ENCODE results near the gene ZSCAN22. TPM values are rescaled to one million over a fixed set of nuclear protein-coding genes. Genes with fewer than 3 reads are reported as not detected.

The ZSCAN22 gene
- total RNA-seq, 1 experiment from 2014 or later = 3.2 TPM

- no peaks in the 10 kb centered on the region for H3K4me1 ChIP-seq (ENCODE audit: insufficient read depth, low read length, poor library complexity, severe bottlenecking)
- H3K27me3 ChIP-seq (replicated peaks; ENCODE audit: insufficient read depth, low read depth, low read length, poor library complexity) = no peaks in the 10 kb centered on the region
- ChIA-PET POLR2A (ENCODE audit: low non-redundant PET) (interaction anchor here (0.6 kb wide), 1 partner anchor 21 kb away, joined by 8 read pairs; no protein-coding TSS in a partner anchor), CTCF (no interaction called here)
- H3K9me3 ChIP-seq (ENCODE audit: low read depth, low read length, poor library complexity, severe bottlenecking) = no peaks in the 10 kb centered on the region
- no peak for DNase-seq (ENCODE audit: low spot score)
- no TSS peak for BruUV-seq (replicated peaks)
- H3K4me3 ChIP-seq (ENCODE audit: low read depth, low read length, poor library complexity, severe bottlenecking) = no peak overlapping the region
- H3K36me3 ChIP-seq (ENCODE audit: insufficient read depth, low read length, poor library complexity, severe bottlenecking) = peaks cover 5% of the 10 kb centered on the region
- no peak overlapping the region for H3K27ac ChIP-seq (ENCODE audit: low read depth, low read length, poor library complexity, severe bottlenecking)
- TF ChIP-seq EZH2 (IDR thresholded peaks at IDR 0.05; ENCODE audit: borderline replicate concordance, low read depth, low read length, poor library complexity, severe bottlenecking) = no peak
- TF ChIP-seq CTCF (conservative IDR thresholded peaks at IDR 0.05; ENCODE audit: low read depth, low read length) = no peak
- intact Hi-C loops (cut with micrococcal nuclease; ENCODE audit: unreplicated experiment) = no loop called here
These were observed 7.6 kb upstream of the ZSCAN22 start for GRCh38 chr19:58319241-58319640.

- ChIA-PET POLR2A (ENCODE audit: low non-redundant PET) (no interaction called here), CTCF (no interaction called here)
- Histone ChIP-seq H3K4me3 (ENCODE audit: low read depth, low read length, poor library complexity, severe bottlenecking) (peak overlapping the region; percentile 73), H3K36me3 (ENCODE audit: insufficient read depth, low read length, poor library complexity, severe bottlenecking) (no peaks in the 10 kb centered on the region), H3K27me3 (replicated peaks; ENCODE audit: insufficient read depth, low read depth, low read length, poor library complexity) (no peaks in the 10 kb centered on the region), H3K9me3 (ENCODE audit: low read depth, low read length, poor library complexity, severe bottlenecking) (no peaks in the 10 kb centered on the region), H3K4me1 (ENCODE audit: insufficient read depth, low read length, poor library complexity, severe bottlenecking) (no peaks in the 10 kb centered on the region), H3K27ac (ENCODE audit: low read depth, low read length, poor library complexity, severe bottlenecking) (peak overlapping the region; percentile 72)
- no TSS peak for BruUV-seq (replicated peaks)
- TF ChIP-seq CTCF (conservative IDR thresholded peaks at IDR 0.05; ENCODE audit: low read depth, low read length) (no peak), EZH2 (IDR thresholded peaks at IDR 0.05; ENCODE audit: borderline replicate concordance, low read depth, low read length, poor library complexity, severe bottlenecking) (no peak)
- intact Hi-C loops (cut with micrococcal nuclease; ENCODE audit: unreplicated experiment) = no loop called here
- DNase-seq (ENCODE audit: low spot score) = no peak
These were observed 1.3 kb upstream of the ZSCAN22 start for GRCh38 chr19:58325311-58326022.

GRCh38 chr19:58326501-58326913 is 287 bp upstream of the ZSCAN22 start:
- no peaks in the 10 kb centered on the region for H3K4me1 ChIP-seq (ENCODE audit: insufficient read depth, low read length, poor library complexity, severe bottlenecking)
- peak overlapping the region; percentile 72 for H3K27ac ChIP-seq (ENCODE audit: low read depth, low read length, poor library complexity, severe bottlenecking)
- intact Hi-C loops (cut with micrococcal nuclease; ENCODE audit: unreplicated experiment) = no loop called here
- no peaks in the 10 kb centered on the region for H3K9me3 ChIP-seq (ENCODE audit: low read depth, low read length, poor library complexity, severe bottlenecking)
- ChIA-PET POLR2A (ENCODE audit: low non-redundant PET) (interaction anchor here (0.6 kb wide), 1 partner anchor 20 kb away, joined by 8 read pairs; no protein-coding TSS in a partner anchor), CTCF (no interaction called here)
- peak overlapping the region; percentile 73 for H3K4me3 ChIP-seq (ENCODE audit: low read depth, low read length, poor library complexity, severe bottlenecking)
- H3K36me3 ChIP-seq (ENCODE audit: insufficient read depth, low read length, poor library complexity, severe bottlenecking) = no peaks in the 10 kb centered on the region
- TF ChIP-seq CTCF (conservative IDR thresholded peaks at IDR 0.05; ENCODE audit: low read depth, low read length) = no peak
- no peak for TF ChIP-seq EZH2 (IDR thresholded peaks at IDR 0.05; ENCODE audit: borderline replicate concordance, low read depth, low read length, poor library complexity, severe bottlenecking)
- no peak for DNase-seq (ENCODE audit: low spot score)
- H3K27me3 ChIP-seq (replicated peaks; ENCODE audit: insufficient read depth, low read depth, low read length, poor library complexity) = no peaks in the 10 kb centered on the region
- BruUV-seq (replicated peaks) = no TSS peak

All from A673 (cell line).